ENCODE measurements around the gene MYRIP.

The MYRIP gene

GRCh38 chr3:39934696-39935095 lies 125.3 kb downstream of the MYRIP start:
- H3K9ac ChIP-seq (ENCODE audit: low read length) = no peak overlapping the region
- no peak overlapping the region for H3K27ac ChIP-seq (ENCODE audit: low read length, poor library complexity, severe bottlenecking)
- H3K27me3 ChIP-seq (ENCODE audit: control insufficient read depth in 1 of 2, insufficient read depth in 1 of 2, low read length in 2 of 2) = no peaks in the 10 kb centered on the region
- WGBS = 75% methylated on average over 5 of the region's 5 CpGs
- no peak overlapping the region for H3K23ac ChIP-seq (ENCODE audit: low read length in 2 of 2)
- no peak overlapping the region for H3K18ac ChIP-seq (ENCODE audit: low read depth in 1 of 2, low read length in 2 of 2)
- no peak overlapping the region for H2BK15ac ChIP-seq (ENCODE audit: low read depth, poor library complexity, severe bottlenecking)
- no peak overlapping the region for H4K91ac ChIP-seq (ENCODE audit: low read length)
- H3K4ac ChIP-seq (ENCODE audit: low read depth in 1 of 2, low read length in 2 of 2) = no peak overlapping the region
- no peaks in the 10 kb centered on the region for H3K4me1 ChIP-seq (ENCODE audit: control insufficient read depth, insufficient read depth, low read depth, low read length)
- no peak overlapping the region for H2BK5ac ChIP-seq (ENCODE audit: low read depth, low read length, poor library complexity, severe bottlenecking)
- no peaks in the 10 kb centered on the region for H3K36me3 ChIP-seq (ENCODE audit: control insufficient read depth in 1 of 2, insufficient read depth in 2 of 2, low read depth in 1 of 2, low read length in 2 of 2)
- no peak overlapping the region for H3K4me3 ChIP-seq (ENCODE audit: insufficient read depth in 1 of 2, low read depth in 1 of 2, low read length in 2 of 2)
- no peaks in the 10 kb centered on the region for H3K79me1 ChIP-seq (replicated peaks; ENCODE audit: low read length, poor library complexity, severe bottlenecking)
- no peaks in the 10 kb centered on the region for H3K9me3 ChIP-seq (ENCODE audit: control insufficient read depth, low read length)
- H4K8ac ChIP-seq (ENCODE audit: low read length) = no peak overlapping the region
- DNase-seq = no peak
- no peak overlapping the region for H2AK5ac ChIP-seq (ENCODE audit: low read length, severe bottlenecking)
- H2BK120ac ChIP-seq (ENCODE audit: low read depth, low read length) = no peak overlapping the region
- no peak overlapping the region for H2AFZ ChIP-seq (ENCODE audit: low read depth, low read length)
- H3K14ac ChIP-seq (ENCODE audit: low read length in 2 of 2) = no peak overlapping the region
- H3K4me2 ChIP-seq (ENCODE audit: low read length, poor library complexity, severe bottlenecking) = no peak overlapping the region
- H2BK12ac ChIP-seq (ENCODE audit: low read length in 2 of 2) = no peak overlapping the region

DNA sequence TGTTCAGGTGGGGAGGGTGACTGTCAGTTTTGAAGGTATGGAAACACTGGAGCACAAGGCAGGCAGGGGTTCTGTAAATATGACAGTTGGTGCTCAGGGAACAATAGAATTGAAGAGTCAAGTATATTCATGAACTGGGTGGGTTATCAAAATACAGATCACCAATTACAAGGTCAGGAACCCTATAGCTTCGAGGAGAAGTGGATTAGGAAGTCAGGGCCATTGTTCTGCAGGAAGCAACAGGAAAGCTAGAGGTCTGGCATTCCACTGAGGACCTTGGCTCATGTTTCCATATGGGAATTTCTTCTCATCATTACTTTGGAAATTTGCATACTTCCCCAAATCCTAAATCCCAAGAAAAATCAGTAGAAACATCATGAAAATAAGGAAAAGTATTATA lies 125.9 kb downstream of the MYRIP start:
- Histone ChIP-seq H3K18ac (ENCODE audit: low read depth in 1 of 2, low read length in 2 of 2) (no peak overlapping the region), H3K4me2 (ENCODE audit: low read length, poor library complexity, severe bottlenecking) (no peak overlapping the region), H3K4me3 (ENCODE audit: insufficient read depth in 1 of 2, low read depth in 1 of 2, low read length in 2 of 2) (no peak overlapping the region), H3K14ac (ENCODE audit: low read length in 2 of 2) (no peak overlapping the region), H2BK15ac (ENCODE audit: low read depth, poor library complexity, severe bottlenecking) (no peak overlapping the region), H2BK12ac (ENCODE audit: low read length in 2 of 2) (no peak overlapping the region), H2AFZ (ENCODE audit: low read depth, low read length) (no peak overlapping the region), H4K91ac (ENCODE audit: low read length) (no peak overlapping the region), H2AK5ac (ENCODE audit: low read length, severe bottlenecking) (no peak overlapping the region), H3K36me3 (ENCODE audit: control insufficient read depth in 1 of 2, insufficient read depth in 2 of 2, low read depth in 1 of 2, low read length in 2 of 2) (no peaks in the 10 kb centered on the region), H4K8ac (ENCODE audit: low read length) (no peak overlapping the region), H3K4me1 (ENCODE audit: control insufficient read depth, insufficient read depth, low read depth, low read length) (no peaks in the 10 kb centered on the region), H3K79me1 (replicated peaks; ENCODE audit: low read length, poor library complexity, severe bottlenecking) (no peaks in the 10 kb centered on the region), H2BK120ac (ENCODE audit: low read depth, low read length) (no peak overlapping the region), H3K9me3 (ENCODE audit: control insufficient read depth, low read length) (no peaks in the 10 kb centered on the region), H2BK5ac (ENCODE audit: low read depth, low read length, poor library complexity, severe bottlenecking) (no peak overlapping the region), H3K27ac (ENCODE audit: low read length, poor library complexity, severe bottlenecking) (no peak overlapping the region), H3K4ac (ENCODE audit: low read depth in 1 of 2, low read length in 2 of 2) (no peak overlapping the region), H3K9ac (ENCODE audit: low read length) (no peak overlapping the region), H3K27me3 (ENCODE audit: control insufficient read depth in 1 of 2, insufficient read depth in 1 of 2, low read length in 2 of 2) (no peaks in the 10 kb centered on the region), H3K23ac (ENCODE audit: low read length in 2 of 2) (no peak overlapping the region)
- WGBS = no CpG with 5 or more reads among the region's 1 CpG
- no peak for DNase-seq

DNA sequence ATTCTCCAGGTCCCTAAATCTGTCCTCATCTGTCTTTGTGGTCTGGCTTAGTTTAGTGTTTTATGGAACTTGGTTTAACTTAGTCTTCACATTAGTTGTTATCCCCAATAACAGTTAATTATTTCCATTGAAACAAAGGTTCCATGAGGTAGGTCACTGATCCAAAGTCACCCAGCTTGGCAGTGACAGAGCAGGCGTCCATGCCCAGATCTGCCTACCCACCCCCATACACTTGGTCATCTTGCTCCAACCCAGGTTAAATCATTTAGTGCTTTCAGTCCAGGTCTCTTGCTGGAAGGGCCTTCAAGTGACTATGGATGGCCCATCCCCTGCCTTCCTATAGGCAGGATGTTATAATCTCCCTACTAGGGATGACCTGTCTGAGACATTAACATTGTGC lies 127.4 kb downstream of the MYRIP start:
- Histone ChIP-seq H2AFZ (ENCODE audit: low read depth, low read length) (no peak overlapping the region), H3K27me3 (ENCODE audit: control insufficient read depth in 1 of 2, insufficient read depth in 1 of 2, low read length in 2 of 2) (no peaks in the 10 kb centered on the region), H3K23ac (ENCODE audit: low read length in 2 of 2) (no peak overlapping the region), H4K8ac (ENCODE audit: low read length) (no peak overlapping the region), H3K36me3 (ENCODE audit: control insufficient read depth in 1 of 2, insufficient read depth in 2 of 2, low read depth in 1 of 2, low read length in 2 of 2) (no peaks in the 10 kb centered on the region), H2AK5ac (ENCODE audit: low read length, severe bottlenecking) (no peak overlapping the region), H3K4me3 (ENCODE audit: insufficient read depth in 1 of 2, low read depth in 1 of 2, low read length in 2 of 2) (no peak overlapping the region), H4K91ac (ENCODE audit: low read length) (no peak overlapping the region), H2BK5ac (ENCODE audit: low read depth, low read length, poor library complexity, severe bottlenecking) (no peak overlapping the region), H3K9me3 (ENCODE audit: control insufficient read depth, low read length) (no peaks in the 10 kb centered on the region), H3K27ac (ENCODE audit: low read length, poor library complexity, severe bottlenecking) (no peak overlapping the region), H2BK12ac (ENCODE audit: low read length in 2 of 2) (no peak overlapping the region), H2BK120ac (ENCODE audit: low read depth, low read length) (no peak overlapping the region), H3K79me1 (replicated peaks; ENCODE audit: low read length, poor library complexity, severe bottlenecking) (no peaks in the 10 kb centered on the region), H3K4me1 (ENCODE audit: control insufficient read depth, insufficient read depth, low read depth, low read length) (no peaks in the 10 kb centered on the region), H3K4me2 (ENCODE audit: low read length, poor library complexity, severe bottlenecking) (no peak overlapping the region), H3K18ac (ENCODE audit: low read depth in 1 of 2, low read length in 2 of 2) (no peak overlapping the region), H3K4ac (ENCODE audit: low read depth in 1 of 2, low read length in 2 of 2) (no peak overlapping the region), H3K9ac (ENCODE audit: low read length) (no peak overlapping the region), H2BK15ac (ENCODE audit: low read depth, poor library complexity, severe bottlenecking) (no peak overlapping the region), H3K14ac (ENCODE audit: low read length in 2 of 2) (no peak overlapping the region)
- no peak for DNase-seq
- 54% methylated on average over 1 of the region's 1 CpG for WGBS

DNA sequence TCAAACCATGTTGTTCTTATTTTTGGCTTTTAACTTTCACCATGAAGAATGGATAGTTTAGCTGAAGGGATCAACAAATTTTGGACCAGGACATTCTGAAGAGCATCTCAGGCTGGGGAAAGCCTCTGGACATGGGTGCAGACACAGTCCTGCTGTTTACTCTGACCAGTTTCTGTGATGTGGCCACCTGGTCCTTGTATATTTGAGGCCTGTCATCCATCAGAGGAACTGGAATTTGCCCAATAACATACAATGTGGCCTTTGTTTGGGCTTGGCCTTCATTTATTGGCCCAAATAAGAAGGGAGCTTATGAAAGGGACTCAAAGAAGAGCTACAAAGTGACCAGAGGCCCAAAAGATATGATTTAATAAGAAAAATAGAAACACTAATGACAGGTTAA lies 127.9 kb downstream of the MYRIP start:
- H2BK12ac ChIP-seq (ENCODE audit: low read length in 2 of 2) = no peak overlapping the region
- no peak overlapping the region for H2BK5ac ChIP-seq (ENCODE audit: low read depth, low read length, poor library complexity, severe bottlenecking)
- H3K9ac ChIP-seq (ENCODE audit: low read length) = no peak overlapping the region
- H3K18ac ChIP-seq (ENCODE audit: low read depth in 1 of 2, low read length in 2 of 2) = no peak overlapping the region
- H3K27me3 ChIP-seq (ENCODE audit: control insufficient read depth in 1 of 2, insufficient read depth in 1 of 2, low read length in 2 of 2) = no peaks in the 10 kb centered on the region
- no peak overlapping the region for H3K4me3 ChIP-seq (ENCODE audit: insufficient read depth in 1 of 2, low read depth in 1 of 2, low read length in 2 of 2)
- no peak overlapping the region for H3K27ac ChIP-seq (ENCODE audit: low read length, poor library complexity, severe bottlenecking)
- H3K4me1 ChIP-seq (ENCODE audit: control insufficient read depth, insufficient read depth, low read depth, low read length) = no peaks in the 10 kb centered on the region
- no peaks in the 10 kb centered on the region for H3K79me1 ChIP-seq (replicated peaks; ENCODE audit: low read length, poor library complexity, severe bottlenecking)
- H2AFZ ChIP-seq (ENCODE audit: low read depth, low read length) = no peak overlapping the region
- H3K23ac ChIP-seq (ENCODE audit: low read length in 2 of 2) = no peak overlapping the region
- no peak overlapping the region for H2BK120ac ChIP-seq (ENCODE audit: low read depth, low read length)
- no peaks in the 10 kb centered on the region for H3K9me3 ChIP-seq (ENCODE audit: control insufficient read depth, low read length)
- no peak overlapping the region for H2BK15ac ChIP-seq (ENCODE audit: low read depth, poor library complexity, severe bottlenecking)
- no peak overlapping the region for H4K91ac ChIP-seq (ENCODE audit: low read length)
- no peak overlapping the region for H2AK5ac ChIP-seq (ENCODE audit: low read length, severe bottlenecking)
- no peak overlapping the region for H3K4ac ChIP-seq (ENCODE audit: low read depth in 1 of 2, low read length in 2 of 2)
- DNase-seq = no peak
- H4K8ac ChIP-seq (ENCODE audit: low read length) = no peak overlapping the region
- no peak overlapping the region for H3K14ac ChIP-seq (ENCODE audit: low read length in 2 of 2)
- no peak overlapping the region for H3K4me2 ChIP-seq (ENCODE audit: low read length, poor library complexity, severe bottlenecking)
- no peaks in the 10 kb centered on the region for H3K36me3 ChIP-seq (ENCODE audit: control insufficient read depth in 1 of 2, insufficient read depth in 2 of 2, low read depth in 1 of 2, low read length in 2 of 2)
